ENCODE measurements around the gene P2RX3.

Gene P2RX3

DNA sequence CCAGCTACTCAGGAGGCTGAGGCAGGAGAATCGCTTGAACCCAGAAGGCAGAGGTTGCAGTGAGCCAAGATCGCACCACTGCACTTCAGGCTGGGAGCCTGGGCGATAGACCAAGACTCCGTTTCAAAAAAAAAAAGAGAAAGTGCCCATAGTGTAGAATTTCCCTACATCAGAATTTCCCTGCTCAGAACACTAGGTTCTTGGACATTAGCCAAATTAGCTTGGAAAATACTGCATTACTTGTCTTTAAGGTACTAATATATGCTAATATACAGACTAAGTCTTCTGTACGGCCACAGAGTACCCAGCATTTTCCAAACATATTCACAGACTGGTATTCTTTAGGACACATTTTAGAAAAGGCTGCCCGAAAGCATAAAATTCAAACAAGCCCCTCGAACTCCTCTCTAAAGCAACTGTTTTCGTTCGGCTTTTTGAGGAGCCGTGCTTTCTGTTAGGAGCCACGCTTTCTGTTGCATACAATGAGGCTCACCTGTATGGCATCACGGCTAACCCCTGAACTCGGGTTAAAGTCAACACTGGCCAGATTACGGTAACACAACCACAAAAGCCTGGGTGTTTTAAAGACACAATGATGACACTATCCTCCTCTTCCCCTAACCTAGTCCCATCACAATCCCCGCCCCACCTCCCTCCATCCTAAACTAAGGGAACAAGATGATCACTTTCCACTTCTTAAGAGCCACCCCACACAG is 31.8 kb upstream of the P2RX3 start:
- peaks cover 63% of the 10 kb centered on the region for H3K36me3 ChIP-seq (replicated peaks)
- no peaks in the 10 kb centered on the region for H3K27me3 ChIP-seq (ENCODE audit: low read depth)
- no peak overlapping the region for H3K4me3 ChIP-seq
- peaks cover 4% of the 10 kb centered on the region; the same call in 1 of the 2 replicates for H3K4me1 ChIP-seq
- in situ Hi-C loops (cut with MboI; ENCODE audit: low sequenced_read_pairs): no loop called here
- H3K9me3 ChIP-seq: no peaks in the 10 kb centered on the region
- DNase-seq (ENCODE audit: low spot score in 2 of 2): no peak

DNA sequence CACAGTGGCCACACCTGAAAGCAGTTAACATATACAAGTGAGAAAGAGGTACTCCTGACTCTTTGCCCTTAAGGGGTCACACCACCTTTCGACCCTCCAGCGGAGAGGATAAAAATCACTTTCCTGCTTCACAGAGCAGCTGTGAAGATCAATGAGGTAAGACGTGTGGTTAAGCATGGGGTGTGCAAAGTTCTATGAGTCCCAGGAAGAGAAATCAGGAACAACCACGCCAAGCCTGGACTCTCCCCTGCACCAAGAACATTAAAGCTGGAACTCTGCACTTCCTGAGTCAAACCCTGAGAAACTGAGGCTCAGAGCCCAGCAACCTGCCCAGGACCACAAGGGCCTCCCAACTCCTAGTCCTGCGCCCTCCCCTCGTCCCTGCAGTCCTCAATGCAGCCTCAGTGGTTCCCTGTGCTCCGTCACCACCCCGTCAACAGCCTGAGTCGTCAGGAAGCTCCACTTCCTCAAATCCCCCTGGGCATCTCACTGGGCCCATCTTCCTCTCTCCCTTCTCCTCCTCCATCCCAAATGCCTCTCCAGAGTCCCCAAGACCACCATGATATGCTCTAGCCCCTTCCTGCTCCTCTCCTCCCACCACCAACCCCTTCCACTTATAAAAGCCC is 31.1 kb upstream of the P2RX3 start:
- no peaks in the 10 kb centered on the region for H3K9me3 ChIP-seq
- no peaks in the 10 kb centered on the region for H3K27me3 ChIP-seq (ENCODE audit: low read depth)
- H3K36me3 ChIP-seq (replicated peaks): peaks cover 56% of the 10 kb centered on the region
- peaks cover 8% of the 10 kb centered on the region; the same call in 1 of the 2 replicates for H3K4me1 ChIP-seq
- DNase-seq (ENCODE audit: low spot score in 2 of 2): no peak
- in situ Hi-C loops (cut with MboI; ENCODE audit: low sequenced_read_pairs): no loop called here
- no peak overlapping the region for H3K4me3 ChIP-seq

DNA sequence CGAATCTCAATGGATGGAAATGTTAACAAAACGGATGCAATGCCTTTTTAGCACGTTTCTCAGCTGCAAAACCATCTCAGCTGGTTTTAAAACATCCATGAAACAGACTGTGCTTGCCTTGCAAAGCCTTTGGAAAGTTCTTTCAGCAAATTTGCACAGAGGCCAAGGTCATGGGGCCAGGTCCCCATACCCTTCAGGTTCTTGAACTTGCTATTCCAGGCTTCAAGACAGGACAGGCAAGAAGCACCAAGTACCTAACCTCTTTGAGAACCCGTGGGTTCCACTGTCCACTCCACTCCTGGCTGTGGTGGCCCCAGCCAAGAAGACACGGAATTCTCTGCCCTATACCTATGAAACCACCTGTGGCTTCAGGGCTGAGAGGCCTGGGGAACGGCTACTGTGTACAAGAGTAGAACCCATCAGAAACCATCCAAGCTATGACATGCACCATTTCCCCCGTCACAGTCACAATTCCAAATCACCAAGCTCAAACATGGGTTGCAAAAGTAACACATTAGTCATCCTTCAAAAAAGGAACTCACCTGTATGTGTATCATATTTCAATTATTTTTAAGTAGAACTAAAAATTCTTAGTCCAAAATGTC is 30.4 kb upstream of the P2RX3 start:
- Histone ChIP-seq H3K4me1 (peaks cover 8% of the 10 kb centered on the region; the same call in 1 of the 2 replicates), H3K9me3 (no peaks in the 10 kb centered on the region), H3K4me3 (no peak overlapping the region), H3K27me3 (ENCODE audit: low read depth) (no peaks in the 10 kb centered on the region), H3K36me3 (replicated peaks) (peaks cover 55% of the 10 kb centered on the region)
- in situ Hi-C loops (cut with MboI; ENCODE audit: low sequenced_read_pairs): no loop called here
- no peak for DNase-seq (ENCODE audit: low spot score in 2 of 2)

DNA sequence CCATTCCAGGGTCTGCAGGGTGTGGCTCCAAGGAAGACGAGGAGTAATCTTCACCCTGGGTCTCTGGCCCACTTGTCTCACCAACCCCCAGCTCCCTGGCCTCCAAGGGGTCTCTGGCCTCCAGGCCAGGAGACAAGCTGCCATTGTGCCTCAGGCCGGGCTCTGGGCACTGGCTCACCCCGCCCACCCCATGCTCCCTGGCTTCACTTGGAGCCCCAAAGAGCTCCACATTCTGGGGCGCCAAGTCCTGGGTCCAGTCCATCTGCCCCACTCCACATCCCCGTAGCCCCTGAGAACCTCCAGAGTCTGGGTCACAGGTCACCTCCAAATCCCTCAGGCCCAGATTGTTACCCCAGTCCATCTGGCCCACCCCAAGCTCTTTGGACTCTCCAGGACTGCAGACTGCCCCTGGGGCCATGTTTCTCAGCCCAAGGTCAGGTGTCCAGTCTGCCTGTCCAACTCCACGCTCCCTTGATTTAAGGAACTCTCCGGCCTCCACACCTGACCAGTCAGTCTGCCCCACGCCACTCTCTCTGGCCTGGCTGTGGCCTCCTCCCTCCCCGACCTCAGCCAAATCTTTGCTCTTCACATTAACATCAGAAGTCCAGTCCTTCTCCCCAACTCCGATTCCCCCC is 29.6 kb upstream of the P2RX3 start:
- no peak overlapping the region for H3K4me3 ChIP-seq
- in situ Hi-C loops (cut with MboI; ENCODE audit: low sequenced_read_pairs): no loop called here
- DNase-seq (ENCODE audit: low spot score in 2 of 2): no peak
- no peaks in the 10 kb centered on the region for H3K27me3 ChIP-seq (ENCODE audit: low read depth)
- H3K9me3 ChIP-seq: no peaks in the 10 kb centered on the region
- peaks cover 62% of the 10 kb centered on the region for H3K36me3 ChIP-seq (replicated peaks)
- peaks cover 8% of the 10 kb centered on the region; the same call in 1 of the 2 replicates for H3K4me1 ChIP-seq

DNA sequence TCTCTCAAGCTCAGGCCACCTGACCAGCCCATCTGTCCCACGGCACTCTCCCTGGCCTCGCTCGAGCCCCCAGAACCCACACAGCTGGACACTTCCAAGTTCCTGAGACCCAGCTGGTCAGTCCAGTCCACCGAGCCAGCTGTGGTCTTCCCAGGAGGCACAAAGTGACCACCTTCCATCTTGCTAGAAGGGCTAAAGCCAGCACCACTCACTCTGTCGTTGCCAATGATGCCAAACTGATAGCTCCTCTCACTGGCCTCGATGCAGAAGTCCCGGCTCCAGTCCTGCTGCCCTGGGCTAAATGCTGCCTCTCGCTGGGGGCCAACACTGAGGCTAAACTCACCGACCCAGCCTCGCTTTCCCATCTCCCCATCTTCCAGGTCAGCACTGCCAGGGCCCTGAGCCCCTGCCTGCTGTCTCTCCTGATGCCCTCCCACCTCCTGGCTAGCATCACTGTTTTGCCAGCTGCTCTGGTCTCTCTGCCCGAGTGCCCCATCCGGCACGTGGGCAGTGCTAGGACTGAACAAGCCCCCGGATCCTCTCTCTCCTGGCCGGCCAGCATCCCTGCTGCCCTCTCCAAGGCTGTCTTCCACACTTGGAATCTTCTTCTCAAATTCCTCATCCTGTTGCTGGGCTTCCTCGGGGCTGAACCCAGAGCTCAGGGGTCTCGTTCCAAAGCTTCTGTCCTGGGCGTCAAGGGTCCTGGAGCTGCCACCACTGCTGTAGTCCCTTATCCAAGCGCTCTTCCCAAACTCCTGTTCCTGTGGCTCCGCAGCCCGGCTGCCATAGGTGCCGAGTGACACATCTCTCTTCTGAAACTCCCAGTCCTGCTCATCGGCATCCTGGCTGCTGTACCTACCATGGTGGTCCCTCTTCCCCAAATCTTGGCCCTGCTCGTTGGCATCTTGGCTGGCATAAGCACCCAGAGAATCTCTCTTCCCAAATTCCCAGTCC is 28.8 kb upstream of the P2RX3 start:
- in situ Hi-C loops (cut with MboI; ENCODE audit: low sequenced_read_pairs): no loop called here
- Histone ChIP-seq H3K4me3 (no peak overlapping the region), H3K36me3 (replicated peaks) (peaks cover 71% of the 10 kb centered on the region), H3K9me3 (no peaks in the 10 kb centered on the region), H3K27me3 (ENCODE audit: low read depth) (no peaks in the 10 kb centered on the region), H3K4me1 (peaks cover 8% of the 10 kb centered on the region; the same call in 1 of the 2 replicates)
- no peak for DNase-seq (ENCODE audit: low spot score in 2 of 2)

DNA sequence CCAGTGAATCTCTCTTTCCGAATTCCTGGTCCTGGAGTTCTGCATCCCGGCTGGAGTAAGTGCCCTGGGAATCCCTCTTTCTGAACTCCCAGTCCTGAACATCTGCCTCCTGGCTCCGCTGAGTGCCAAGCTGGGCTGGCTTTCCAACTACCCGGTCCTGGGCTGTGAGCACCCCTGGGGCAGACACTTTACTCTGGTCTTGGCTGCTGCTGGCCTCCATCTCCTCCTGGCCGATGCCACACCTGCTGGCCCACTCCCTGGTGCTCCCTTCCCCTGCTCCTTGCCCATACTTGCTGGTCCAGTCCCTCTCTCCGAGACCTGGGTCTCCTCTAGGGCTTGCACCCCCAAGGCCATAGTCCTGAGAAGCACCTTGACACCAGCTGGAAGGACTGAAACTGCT is 28.1 kb upstream of the P2RX3 start:
- no peaks in the 10 kb centered on the region for H3K27me3 ChIP-seq (ENCODE audit: low read depth)
- in situ Hi-C loops (cut with MboI; ENCODE audit: low sequenced_read_pairs): no loop called here
- no peak for DNase-seq (ENCODE audit: low spot score in 2 of 2)
- H3K36me3 ChIP-seq (replicated peaks): peaks cover 78% of the 10 kb centered on the region
- H3K9me3 ChIP-seq: no peaks in the 10 kb centered on the region
- peaks cover 8% of the 10 kb centered on the region; the same call in 1 of the 2 replicates for H3K4me1 ChIP-seq
- H3K4me3 ChIP-seq: no peak overlapping the region

DNA sequence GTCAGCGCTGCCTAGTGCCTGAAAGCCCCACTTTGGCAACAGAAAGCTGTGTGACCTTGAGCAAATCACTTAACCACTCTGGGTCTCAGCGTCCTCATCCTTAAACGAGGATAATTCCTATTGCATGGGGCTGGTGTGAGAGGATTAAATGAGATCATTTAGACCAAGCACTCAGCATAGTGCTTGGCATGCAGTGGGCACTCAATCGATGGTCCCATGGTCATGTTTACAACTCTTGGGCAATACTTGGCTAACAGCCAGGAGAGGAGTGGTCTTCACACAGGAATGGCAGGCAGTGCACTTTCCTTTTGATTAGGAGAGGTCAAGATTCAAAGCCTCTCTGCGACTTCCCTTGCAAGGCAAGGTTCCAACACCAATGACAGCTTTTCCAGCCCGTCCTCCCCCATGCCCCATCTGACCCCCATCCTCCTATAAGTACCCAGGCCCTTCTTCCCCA is 27.5 kb upstream of the P2RX3 start:
- Histone ChIP-seq H3K36me3 (replicated peaks) (peaks cover 78% of the 10 kb centered on the region), H3K4me1 (peaks cover 8% of the 10 kb centered on the region; the same call in 1 of the 2 replicates), H3K27me3 (ENCODE audit: low read depth) (no peaks in the 10 kb centered on the region), H3K9me3 (no peaks in the 10 kb centered on the region), H3K4me3 (peak overlapping the region; percentile 32)
- in situ Hi-C loops (cut with MboI; ENCODE audit: low sequenced_read_pairs): no loop called here
- no peak for DNase-seq (ENCODE audit: low spot score in 2 of 2)

DNA sequence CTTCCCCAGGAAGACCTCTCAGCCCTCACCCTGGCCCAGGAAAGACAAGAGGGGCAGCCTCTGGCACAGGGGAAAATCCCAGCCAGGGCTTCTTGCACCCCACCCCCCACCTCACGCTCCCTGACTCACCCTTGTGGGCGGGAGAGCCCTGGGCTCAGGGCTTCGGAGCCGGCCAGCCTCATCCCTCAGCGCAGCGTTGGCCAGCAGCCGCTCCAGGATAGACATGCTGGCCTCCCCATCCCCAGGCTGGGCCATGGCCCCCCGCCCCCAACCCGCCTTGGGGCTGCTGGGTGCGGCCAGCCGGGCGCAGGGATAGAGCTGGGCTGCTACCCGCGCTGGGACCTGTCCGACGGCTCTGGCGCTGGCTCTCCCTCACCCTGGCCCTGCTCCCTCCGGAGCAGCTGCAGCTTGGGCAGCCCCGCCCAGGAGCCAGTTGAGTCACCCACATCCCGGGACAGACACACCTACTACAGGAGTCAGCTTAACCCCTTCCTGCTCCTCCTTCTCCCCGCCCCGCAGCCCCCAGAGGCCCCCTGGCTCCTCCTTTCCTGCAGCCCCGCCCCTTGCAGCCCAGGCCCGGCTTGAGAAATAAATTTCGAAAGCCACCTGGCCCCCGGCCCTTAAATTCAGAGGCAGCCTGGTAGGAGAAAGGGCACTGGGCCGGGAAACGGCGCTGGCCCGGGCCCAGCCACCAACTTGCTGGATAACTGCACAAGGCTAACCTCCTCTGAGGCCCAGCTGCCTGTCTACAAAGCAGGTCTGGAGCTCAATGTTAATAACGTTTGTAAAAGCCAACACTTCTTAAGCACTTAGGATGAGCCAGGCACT is 26.8 kb upstream of the P2RX3 start:
- Histone ChIP-seq H3K36me3 (replicated peaks) (peaks cover 82% of the 10 kb centered on the region), H3K27me3 (ENCODE audit: low read depth) (no peaks in the 10 kb centered on the region), H3K9me3 (no peaks in the 10 kb centered on the region), H3K4me3 (peak overlapping the region; percentile 32), H3K4me1 (peaks cover 8% of the 10 kb centered on the region; the same call in 1 of the 2 replicates)
- in situ Hi-C loops (cut with MboI; ENCODE audit: low sequenced_read_pairs): no loop called here
- DNase-seq (ENCODE audit: low spot score in 2 of 2): peak; percentile 86 to 96

DNA sequence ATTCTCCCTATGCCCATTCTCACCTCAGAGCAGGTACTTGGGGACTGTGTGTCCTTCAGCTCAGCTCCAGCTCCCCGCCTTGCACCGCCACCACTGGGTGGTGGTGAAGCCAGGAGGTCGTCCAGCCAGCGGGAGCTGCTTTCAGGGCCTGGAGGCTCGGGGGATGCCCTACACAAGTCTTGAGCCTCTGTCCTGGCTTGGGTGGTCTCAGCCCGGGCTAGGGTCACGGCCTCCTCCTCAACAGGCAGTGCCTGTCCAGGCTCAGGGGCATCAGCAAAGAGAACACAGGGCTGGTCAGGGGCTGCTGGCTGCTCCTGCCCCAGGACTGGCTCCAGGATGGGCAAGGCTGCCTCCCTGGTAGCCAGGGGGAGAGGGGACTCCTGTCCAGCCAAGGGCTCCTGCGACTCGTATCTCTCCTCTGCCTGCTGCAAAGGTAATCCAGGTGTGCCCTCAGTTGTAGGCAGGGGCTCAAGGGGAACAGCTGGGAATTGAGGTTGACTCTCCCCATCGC is 25.6 kb upstream of the P2RX3 start:
- no peak for DNase-seq (ENCODE audit: low spot score in 2 of 2)
- in situ Hi-C loops (cut with MboI; ENCODE audit: low sequenced_read_pairs): no loop called here
- no peak overlapping the region for H3K4me3 ChIP-seq
- H3K27me3 ChIP-seq (ENCODE audit: low read depth): no peaks in the 10 kb centered on the region
- peaks cover 87% of the 10 kb centered on the region for H3K36me3 ChIP-seq (replicated peaks)
- no peaks in the 10 kb centered on the region for H3K9me3 ChIP-seq
- H3K4me1 ChIP-seq: peaks cover 8% of the 10 kb centered on the region; the same call in 1 of the 2 replicates

DNA sequence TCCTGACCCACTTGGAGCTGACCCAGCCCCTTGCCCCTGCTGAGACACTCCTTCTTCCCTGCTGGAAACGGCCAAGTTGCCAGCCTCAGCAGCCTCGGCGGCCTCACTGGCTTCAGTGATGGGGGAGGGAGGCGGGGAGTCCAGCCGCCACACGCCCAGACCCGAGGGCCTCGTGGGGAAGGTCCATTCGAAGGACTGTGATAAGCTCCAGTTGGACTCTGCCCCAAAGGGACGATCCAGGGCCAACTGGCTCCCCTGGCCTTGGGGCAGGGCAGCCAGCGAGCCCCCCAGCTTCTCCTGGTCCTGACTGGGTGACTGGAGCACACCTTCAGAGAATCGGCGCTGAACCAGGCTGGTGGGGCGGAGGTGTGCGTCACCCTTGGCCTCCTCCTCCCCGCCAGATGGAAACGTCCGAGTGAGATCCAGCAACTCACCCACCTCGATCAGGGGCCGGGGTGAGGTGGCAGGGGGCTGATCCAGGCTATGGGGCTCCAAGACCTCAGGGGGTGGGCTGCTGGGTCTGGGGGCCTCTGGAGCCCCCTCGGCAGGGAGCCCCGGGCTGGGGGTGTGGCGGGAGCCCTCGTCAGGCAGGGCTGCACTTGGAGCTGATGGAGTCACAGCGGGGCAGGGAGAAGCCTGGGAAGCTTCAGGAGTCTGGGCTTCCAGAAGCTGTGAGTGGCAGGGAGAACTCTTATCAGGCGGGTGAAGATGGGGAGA is 24.9 kb upstream of the P2RX3 start:
- in situ Hi-C loops (cut with MboI; ENCODE audit: low sequenced_read_pairs): no loop called here
- no peak overlapping the region for H3K4me3 ChIP-seq
- no peaks in the 10 kb centered on the region for H3K9me3 ChIP-seq
- H3K27me3 ChIP-seq (ENCODE audit: low read depth): no peaks in the 10 kb centered on the region
- no peak for DNase-seq (ENCODE audit: low spot score in 2 of 2)
- peaks cover 8% of the 10 kb centered on the region; the same call in 1 of the 2 replicates for H3K4me1 ChIP-seq
- H3K36me3 ChIP-seq (replicated peaks): peaks cover 90% of the 10 kb centered on the region

DNA sequence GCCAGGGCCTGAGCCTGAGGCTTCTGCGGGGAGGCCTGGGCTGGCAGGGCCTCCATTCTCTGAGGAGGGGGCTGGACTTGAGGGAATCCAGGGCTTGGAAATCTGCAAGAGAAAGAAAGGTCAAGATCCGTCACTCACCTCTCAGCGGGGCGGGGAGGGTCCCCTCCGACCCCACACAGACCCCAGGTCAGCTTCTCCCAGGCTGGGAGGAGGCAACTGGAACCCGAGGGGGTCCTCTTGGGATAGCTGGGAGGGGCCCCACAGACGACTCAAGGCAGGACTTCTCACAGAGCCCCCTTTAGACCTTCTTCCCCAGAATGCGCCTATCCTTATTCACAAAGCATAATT is 24.4 kb upstream of the P2RX3 start:
- in situ Hi-C loops (cut with MboI; ENCODE audit: low sequenced_read_pairs): no loop called here
- peaks cover 90% of the 10 kb centered on the region for H3K36me3 ChIP-seq (replicated peaks)

More for the DNA sequence above, 24.4 kb upstream of the P2RX3 start:
- H3K27me3 ChIP-seq (ENCODE audit: low read depth): no peaks in the 10 kb centered on the region
- H3K4me3 ChIP-seq: no peak overlapping the region
- no peaks in the 10 kb centered on the region for H3K9me3 ChIP-seq
- H3K4me1 ChIP-seq: peaks cover 8% of the 10 kb centered on the region; the same call in 1 of the 2 replicates
- no peak for DNase-seq (ENCODE audit: low spot score in 2 of 2)

All from HAP-1 (cell line).